GM21526 (cell line): ENCODE data around the gene MCUB.
A peak's percentile ranks its signal among the peaks of the same experiment; 100 is the strongest.
"Not testable (repeated sequence)": the region's sequence is repeated elsewhere in the genome, so short reads cannot be mapped to it uniquely, and the experiment has no call there.

ENCODE experiments used
- ATAC-seq: cut with Tn5 transposase; IDR thresholded peaks from one replicate; pipeline ENCODE4 v1.9.1; 2021; ENCODE audit warnings: moderate library complexity; ENCODE audit not compliant: unreplicated experiment, low FRiP score

The MCUB gene

DNA sequence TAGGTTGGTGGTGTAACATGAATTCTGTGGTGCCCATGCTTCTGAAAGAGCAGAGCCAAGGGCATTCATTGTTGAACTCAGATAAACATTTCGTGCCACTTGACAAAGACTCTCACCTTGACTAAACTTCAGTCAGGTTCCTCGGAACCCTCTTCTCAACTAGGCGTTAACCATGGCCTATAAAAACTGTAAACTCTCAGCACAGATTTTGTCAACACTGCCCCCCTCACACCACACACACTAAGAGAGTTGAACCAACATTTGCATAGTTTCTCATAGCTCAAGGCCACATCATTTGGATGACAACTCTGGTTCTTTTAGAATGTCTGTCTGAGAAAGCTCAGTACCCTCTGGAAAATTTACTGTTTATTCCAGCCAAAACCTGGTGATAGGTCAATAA lies 115.1 kb downstream of the MCUB start:
- no peak for ATAC-seq

DNA sequence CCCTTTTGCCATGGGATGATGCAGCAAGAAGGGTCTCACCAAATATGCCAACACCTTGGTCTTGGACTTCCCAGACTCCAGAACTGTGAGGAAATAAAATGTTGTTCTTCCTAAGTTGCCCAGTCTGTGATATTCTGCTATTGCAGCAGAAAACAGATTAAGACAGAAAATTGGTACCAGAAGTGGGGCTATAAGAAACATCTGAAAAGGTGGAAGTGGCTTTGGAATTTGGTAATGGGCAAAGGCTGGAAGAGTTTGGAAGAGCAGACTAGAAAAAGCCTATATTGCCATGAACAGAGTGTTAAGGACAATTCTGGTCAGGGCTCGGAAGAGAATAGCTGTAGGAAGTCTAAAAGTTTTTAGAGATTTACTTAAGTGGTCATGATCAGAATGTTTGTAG lies 115.8 kb downstream of the MCUB start:
- ATAC-seq = no peak

DNA sequence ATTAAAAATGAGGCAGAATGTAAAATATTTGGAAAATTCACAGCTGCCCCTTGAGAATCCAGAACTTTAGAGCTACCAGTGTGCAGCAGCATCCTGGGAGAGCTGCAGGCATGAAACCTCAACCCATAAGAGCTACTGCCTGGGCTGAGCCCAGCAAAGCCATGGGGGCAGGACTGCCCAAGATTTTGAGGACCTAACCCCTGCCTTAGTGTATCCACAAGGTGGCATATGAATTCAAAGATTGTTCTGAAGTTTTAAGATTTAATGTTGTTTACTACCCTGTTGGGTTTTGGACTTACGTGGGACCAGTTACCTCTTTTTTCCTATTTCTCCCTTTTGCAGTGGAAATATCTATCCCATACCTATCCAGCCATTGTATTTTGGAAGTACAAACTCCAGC lies 116.8 kb downstream of the MCUB start:
- no peak for ATAC-seq

DNA sequence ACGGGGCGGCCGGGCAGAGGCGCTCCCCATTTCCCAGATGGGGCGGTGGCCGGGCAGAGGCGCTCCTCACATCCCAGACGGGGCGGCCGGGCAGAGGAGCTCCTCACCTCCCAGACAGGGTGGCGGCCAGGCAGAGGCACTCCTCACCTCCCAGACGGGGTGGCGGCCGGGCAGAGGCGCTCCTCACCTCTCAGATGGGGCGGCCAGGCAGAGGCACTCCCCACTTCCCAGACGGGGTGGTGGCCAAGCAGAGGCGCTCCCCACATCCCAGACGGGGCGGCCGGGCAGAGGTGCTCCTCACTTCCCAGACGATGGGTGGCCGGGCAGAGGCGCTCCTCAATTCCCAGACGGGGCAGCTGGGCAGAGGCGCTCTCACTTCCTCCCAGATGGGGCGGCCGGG lies 118.4 kb downstream of the MCUB start:
- ATAC-seq = not testable (repeated sequence)

- not testable (repeated sequence) for ATAC-seq
Observed at GRCh38 chr4:109678925-109679324, 118.9 kb downstream of the MCUB start.

DNA sequence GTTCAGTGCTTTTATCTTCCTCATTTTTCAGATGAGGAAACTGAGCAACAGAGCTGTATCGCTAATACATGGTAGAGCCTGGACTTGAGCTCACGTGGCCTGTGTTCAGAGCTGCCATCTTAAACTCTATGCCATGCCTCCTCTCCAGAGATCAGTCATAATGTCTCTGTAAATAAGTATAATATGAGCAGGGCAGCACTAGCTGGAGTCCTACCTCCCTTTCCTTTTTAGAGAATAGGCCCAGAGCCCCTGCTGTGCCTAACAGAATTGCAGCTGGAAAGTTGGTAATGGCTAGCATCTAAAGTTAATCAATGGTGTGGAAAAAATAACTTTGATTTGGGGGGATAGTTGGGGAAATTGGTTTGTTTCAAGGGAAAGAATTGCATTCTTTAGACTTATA lies 122.8 kb downstream of the MCUB start:
- no peak for ATAC-seq

GRCh38 chr4:109683621-109684253 lies 123.7 kb downstream of the MCUB start:
- no peak for ATAC-seq

DNA sequence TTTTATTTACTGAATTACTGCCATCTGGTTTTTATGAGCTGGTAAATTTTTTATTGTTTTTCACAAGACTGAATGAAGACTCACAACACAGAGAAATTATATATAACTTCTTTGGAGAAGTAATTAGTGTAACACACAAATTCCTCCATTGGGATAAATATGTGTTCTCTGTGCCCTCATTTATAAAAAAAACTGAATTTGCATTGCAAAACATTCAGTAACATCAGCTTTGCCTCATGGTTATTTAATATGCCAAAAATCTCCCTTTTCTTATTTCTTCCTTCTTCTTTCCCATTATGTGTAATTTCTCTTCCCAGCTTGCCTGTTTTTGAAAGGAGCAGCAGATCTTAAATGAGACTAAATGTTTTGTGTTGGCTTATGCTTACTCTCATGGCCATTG lies 124.7 kb downstream of the MCUB start:
- no peak for ATAC-seq

DNA sequence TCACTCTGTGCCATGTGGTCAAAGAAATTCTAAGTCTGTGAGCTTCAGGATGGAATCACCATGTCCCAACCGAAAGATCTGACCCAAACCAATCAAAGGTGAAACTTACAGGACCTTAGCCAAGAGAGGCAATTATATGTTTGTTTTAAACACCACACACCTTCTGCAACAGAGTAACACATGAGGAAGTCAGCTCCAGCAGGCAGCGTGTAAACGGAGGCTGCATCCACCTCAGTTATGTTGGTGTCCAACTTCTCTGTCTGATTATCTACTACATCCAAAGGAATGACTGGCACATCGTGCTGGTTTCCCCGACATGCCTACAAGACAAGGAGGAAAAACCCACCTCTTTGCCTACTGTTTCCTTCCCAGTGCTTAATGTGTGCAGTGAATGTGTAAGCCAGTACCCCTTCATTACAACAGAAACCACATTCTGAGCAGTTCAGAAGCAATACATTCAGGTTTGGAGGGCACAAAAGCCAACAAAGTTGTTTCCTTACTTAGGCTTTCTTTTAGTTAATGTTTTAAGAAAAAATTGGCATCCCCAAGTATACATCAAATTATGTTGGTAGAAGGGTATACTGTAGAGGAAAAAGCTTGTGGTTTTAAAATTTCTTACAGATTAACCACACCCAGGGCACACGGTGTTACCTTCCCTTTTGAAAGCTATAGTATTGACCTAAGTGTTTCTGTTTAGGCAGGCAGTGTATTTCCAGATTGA lies 130.8 kb downstream of the MCUB start:
- ATAC-seq = no peak

DNA sequence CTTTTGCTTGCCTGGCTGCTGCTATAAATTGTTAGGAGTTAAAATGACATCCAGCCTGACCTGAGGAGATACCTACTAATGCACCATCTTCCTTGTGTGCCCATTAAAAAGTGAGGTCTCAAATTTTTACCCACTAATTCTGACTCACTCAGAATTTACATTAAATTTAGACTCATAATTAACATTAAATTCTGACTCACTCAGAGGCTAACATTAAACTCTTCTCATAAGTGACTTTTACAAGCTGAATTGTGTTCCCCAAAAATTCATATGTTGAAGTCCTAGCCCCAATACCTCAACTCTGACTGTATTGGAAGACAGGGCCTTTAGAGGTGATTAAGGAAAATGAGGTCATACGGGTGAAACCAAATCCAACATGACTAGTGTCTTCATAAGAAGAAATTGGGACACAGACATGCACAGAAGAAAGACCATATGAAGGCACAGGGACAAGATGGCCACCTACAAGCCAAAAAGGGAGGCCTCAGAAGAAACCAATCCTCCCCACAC lies 131.4 kb downstream of the MCUB start:
- no peak for ATAC-seq

- ATAC-seq = no peak
Observed at GRCh38 chr4:109698656-109699055, 138.6 kb downstream of the MCUB start.

- ATAC-seq = no peak
Observed at GRCh38 chr4:109699553-109700225, 139.6 kb downstream of the MCUB start.

DNA sequence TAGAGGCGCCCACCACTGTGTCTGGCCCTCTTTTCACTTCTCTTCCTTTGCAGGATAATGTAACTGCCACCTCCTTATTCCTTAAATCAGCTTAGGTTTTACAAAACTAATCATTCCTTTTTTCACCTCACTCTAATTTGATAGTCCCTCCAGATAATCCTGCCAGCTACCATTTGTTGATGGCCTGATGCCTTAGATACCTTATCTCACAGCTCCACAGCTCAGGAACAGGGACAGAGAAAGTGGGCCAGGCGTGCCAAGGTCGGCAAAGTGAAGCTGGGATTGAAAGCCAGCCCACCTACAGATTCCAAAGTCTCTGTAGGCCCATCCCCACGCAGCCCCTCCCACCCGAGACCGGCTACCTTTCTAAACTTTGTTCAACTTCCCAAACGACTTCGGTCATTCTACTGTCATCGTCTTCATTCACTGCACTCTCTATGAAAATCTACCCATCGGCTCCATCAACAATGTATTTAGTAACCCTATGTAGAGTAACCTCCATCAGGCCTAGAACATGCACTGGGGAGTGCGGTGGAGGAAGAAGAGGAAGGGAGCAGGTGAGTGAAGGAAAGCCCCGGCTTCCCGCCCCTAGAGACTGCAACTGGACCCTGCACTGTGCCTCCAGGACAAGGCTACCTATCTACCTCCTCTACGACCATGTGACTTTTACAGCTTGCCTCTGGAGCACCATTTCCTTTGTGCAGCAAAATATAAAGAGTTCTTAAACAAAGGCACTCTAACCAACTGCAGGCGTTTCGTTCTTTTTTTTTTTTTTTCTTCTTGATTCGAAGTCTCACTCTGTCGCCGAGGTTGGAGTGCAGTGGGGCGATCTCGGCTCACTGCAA lies 141.7 kb downstream of the MCUB start:
- no peak for ATAC-seq

- ATAC-seq = peak; percentile 81
Observed at GRCh38 chr4:109702950-109703663, 143.1 kb downstream of the MCUB start, which contains the start of gene CASP6. Gene CASP6 (minus strand): TSS chr4:109703445. CDS start chr4:109703395, 50 bp downstream.

GRCh38 chr4:109703664-109704361 lies 143.8 kb downstream of the MCUB start:
- no peak for ATAC-seq

DNA sequence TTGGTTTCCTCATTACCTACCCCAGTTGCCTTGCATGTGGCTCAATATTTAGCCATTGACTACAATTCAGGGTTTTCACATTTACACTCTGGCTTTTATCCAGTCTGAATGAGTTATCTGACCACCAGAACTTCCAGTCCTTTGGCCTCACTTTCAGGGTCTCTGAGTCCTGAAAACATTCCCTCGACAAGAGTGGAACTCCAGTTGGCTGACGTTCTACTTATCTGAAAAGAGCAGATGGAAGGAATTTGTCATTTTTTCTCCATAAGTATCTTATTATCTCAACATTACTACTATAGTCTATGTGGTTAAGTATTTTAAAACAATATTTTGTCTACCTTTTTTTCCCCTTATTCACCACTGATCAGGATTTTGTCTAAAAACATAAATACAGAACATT lies 148.4 kb downstream of the MCUB start:
- ATAC-seq = no peak

GRCh38 chr4:109708990-109709389 lies 148.9 kb downstream of the MCUB start:
- peak; percentile 80 for ATAC-seq

- ATAC-seq = no peak
Observed at GRCh38 chr4:109713500-109713899, 153.5 kb downstream of the MCUB start.

DNA sequence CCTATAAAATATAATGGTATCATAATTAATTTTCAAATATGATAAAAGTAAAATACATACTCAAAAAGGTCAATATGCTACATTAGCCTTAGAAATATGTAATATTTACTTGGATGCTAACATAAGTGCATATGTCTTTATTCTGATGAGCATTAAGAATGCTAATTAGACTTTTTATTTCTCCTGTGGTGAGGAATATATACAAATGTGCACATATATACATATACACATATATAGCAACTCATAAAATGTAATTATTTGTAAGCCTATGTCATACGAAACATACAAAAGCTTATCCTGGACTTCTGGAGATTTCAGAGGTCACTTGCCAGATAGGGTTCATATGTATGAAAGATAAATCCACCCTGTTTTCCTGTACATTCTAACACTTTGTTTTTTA lies 158.7 kb downstream of the MCUB start:
- no peak for ATAC-seq
